AG08395 (cell line): ENCODE measurements around the gene TERT.

ENCODE experiments used
- DNase-seq: peaks from one replicate; pipeline ENCODE4 v3.0.0; 2012; ENCODE audit warnings: mixed read lengths, low spot score

The TERT gene

DNA sequence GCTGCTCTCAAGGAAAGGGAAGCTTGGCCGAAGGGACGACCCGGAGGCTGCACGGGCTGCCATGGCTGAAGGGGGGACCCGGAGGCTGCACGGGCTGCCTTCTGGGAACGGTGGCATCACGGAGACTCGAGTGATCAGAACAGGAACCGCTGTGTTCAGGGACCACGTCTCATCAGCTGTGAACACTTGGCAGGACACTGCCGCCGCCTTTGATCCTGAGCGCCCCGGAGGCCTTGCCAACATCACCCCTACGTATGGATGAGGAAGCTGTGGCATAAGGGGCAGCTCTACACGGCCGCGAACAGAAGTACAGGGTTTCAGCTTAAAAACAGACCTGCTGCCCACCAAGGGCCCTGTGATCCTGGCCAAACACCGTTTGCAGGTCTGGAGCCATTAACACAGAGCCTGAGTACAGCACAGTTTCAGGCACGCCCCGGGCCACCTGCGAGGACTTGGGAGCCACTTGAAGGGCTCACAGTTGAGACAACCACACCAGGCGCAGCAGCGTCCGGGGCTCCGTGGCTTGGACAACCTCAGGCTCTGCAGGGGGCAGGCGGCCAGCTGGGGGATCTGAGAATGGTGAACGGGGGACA, 23.9 kb upstream of the TERT start:
- DNase-seq, result no peak

DNA sequence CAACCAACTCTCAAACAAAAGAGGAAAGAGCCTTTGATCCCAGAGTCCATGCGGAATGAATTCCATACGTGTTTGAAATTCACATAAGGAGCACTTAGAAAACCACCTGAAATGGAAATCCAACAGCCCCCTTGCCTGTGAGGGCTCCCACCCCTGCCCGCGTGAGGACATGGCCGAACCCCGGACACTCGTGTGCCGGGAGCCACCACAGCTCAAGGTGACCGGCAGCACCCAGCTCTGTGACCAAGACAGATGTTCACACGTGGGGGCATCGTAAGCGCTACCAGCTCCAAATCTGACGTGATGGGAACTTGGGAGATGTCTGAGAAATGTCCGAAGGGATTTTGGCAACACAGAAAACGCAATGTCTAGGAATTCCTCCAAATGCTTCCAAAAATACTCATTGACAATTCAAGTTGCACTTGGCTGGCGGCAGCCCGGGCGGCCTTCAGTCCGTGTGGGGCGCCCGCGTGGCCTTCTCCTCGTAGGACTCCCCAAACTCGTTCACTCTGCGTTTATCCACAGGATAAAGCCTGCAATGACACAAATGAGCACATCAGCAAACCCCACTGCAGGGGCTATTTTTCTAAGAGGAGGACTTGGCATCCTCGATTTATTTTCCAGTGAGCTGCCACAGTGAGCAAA, 23.2 kb upstream of the TERT start:
- no peak for DNase-seq

DNA sequence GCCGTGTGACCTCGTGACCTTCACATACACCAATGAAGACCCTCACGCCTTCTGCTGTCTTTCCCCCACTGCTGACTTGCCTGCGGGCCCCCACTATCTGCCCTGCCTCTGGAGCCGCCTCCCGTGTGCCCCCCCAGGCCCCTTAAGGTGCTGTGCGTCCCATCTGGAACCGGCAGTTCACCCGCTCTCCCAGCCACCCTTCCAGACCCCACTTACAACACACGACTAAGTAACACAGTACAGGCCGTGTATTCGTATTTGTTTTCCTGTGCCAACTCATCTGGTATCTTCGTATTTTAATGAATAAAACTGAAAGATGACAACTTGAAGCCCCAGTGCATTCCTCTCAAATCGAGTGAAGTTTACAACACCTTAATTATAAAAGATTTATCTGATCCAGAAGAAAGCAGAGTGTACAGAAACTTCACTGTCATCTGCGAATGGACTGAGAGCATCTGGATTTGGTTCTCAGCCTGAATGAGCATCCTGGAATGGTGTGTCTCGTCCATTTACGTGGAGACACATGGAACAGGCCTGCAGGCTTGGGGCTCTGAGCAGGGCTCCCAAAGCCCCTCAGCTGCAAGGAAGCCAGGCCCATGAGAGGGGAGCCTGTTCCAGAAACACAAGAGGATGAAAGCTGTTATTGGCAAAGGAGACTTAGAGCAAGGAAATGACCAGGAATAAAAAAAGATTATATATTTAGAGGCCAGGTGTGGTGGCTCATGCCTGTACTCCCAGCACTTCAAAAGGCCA, 21.9 kb upstream of the TERT start:
- no peak for DNase-seq

DNA sequence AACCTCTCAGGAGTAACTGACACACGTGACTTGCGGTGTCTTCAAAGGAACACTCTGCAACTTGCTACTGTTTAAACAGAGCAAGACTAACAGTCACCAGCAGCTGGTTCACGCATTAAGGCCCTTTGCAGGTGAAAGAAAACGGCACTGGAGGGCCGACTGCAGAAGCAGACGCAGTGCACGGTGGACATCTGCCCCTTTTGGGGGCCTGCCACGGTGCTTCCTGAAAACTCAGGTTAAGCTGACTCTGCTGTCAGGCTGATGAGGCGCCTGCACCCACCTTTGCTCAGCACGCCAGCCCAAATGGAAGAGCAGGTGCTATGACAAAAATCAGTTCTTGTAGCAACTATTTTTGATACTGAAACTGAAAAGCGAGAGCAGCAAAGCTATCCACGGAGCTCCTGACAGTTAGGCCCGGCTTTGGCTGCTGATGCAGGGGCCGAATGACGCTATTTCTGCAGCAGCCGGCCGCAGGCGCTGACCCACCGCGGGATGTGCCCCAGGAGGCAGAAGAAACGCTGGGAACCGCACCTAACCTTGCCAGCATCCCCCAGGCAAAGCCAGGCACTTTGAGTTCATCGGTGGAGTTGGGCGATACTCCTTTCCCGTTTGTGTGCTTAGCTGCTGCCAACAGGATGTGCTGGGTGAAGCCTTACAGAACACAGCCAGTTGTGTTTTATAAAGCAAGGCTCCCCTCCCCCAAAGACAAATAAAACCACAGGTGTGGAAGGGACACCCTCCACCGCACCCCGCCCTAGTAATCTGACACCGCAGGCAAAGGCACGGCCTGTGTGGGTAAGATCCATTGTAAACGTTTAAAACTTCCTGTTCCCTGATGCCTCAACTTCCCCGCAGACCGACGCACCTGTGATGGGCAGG, 21.1 kb upstream of the TERT start:
- no peak for DNase-seq

DNA sequence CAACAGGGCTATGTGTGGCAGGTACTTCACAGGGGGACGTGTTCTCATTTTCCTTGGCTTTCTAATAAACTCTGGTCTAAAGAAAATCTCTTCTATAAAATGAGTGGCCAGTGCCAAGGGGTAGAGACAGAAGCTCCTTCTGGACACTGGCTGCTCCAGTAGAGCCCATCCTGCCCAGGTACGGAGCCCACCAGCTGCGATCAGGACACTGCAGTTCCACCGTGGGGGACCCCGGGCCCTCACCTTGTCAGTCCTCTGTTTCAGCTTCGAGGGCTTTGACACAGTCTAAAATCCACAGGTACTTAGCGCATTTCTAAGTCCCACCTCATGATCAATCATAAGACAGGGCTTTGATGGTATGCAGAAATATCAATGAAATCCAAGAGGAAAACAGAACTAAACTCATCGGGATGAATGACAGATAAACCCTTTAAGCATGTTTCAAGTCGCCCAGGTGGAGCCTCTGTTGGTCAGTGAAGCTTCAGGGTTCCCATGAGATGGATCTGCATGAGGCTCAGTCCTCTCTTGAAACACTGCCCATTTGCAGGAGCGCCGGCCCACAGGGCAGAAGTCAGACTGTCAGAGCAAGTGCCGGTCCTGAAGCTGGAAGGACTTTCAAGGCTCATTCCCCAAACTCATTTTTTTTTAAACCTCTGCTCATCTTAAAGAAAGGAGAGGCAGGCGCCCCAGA, 20.3 kb upstream of the TERT start:
- no peak for DNase-seq

DNA sequence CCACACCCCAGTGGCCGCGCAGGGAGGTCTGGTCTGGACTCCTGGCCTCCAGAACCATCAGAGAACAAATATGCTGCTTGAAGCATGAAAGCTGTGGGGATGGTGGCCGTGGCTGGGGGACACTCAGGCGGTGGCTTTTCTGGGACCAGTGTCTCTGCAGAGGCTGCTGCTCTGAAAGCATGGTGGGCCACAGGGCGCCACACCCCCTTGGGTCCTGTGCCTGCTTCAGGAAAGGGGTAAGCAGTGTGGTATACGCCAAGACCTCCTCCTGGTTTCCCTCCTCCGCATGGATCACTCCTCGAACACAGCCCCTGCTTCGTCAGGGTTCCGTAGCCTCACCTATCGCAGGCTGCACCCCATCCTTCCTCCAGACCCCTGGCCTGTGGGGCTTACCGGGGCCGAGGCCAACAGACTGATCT, 19.7 kb upstream of the TERT start:
- DNase-seq, result no peak

DNA sequence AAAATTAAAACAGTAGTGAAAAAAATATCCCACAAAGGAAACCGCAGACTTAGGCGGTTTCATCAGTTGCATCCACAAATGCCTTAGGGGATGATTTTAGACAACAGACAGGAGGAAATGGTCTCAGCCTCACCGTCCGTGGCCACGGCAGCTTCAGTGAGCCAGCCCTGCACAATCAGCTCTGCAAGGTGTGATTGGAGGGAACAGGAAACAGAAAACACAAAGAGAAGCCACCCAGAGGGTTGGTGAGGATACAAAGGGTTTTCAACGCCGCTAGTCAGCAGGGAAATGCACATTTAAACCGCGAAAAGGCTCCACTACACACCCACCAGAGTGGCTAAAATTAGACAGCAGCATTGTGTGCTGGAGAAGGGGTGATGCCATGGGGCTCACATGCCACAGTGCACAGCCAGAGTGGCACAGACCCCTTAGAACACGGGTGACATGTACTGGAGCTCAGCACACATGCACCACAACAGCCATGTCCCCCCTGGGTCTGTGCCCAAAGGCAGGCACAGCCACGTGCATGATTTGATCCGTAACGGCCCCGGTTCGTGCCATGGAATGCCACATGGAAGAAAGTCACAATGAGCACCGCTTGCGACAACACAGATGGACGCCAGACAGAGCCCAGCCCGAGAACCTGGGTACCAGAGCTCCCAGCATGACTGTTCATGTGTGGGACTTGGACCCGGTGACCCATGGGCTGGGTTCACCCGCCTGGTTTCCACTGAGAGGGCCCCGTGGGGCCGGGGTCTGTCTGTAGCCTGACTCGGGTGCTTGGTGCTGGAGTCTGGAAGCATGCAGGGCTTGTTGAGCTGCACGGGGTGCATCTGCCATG, 18.3 kb upstream of the TERT start:
- peak; percentile 5 for DNase-seq

DNA sequence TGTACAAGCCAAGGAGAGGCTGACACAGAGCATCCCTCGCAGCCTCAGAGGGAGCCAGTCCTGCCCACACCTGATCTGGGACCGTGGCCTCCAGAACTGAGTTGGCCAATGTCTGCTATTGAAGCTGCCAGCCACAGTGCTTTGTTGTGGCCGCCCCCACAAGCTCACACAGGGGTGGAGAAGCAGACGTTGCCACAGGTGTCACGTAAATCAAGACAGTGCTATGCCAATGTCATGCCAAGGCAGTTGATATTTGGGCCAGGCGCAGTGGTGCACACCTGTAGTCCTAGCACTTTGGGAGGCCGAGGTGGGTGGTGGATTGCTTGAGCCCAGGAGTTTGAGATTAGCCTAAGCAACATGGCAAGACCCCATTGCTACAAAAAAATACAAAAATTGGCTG, 17.3 kb upstream of the TERT start:
- no peak for DNase-seq

DNA sequence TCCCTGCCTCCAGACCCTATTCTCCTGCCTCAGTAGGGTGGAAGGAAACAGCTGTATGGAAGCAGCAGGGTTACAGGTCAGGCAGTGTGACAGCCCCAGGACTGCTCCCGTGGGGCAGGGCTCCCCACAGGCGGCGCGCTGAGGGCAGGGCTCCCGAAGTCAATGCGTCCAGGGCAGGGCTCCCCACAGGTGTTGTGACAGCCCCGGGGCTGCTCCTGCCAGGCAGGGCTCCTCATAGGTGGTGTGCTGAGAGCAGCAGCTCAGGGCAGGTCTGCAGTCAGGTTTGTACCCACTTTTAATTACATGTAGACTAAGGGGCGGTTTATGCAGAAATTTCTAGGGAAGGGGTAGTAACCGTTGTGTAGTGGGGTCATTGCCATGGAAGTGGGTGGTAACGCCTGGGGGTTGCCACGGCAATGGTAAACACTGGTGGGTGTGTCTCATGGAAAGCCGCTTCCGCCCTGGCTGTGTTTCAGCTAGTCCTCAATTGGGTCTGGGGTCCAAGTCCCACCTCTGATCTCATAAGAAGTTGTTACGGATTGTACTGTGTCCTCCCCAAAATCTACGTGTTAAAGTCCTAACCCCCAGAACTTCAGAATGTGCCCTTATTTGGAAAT, 16.7 kb upstream of the TERT start:
- no peak for DNase-seq

DNA sequence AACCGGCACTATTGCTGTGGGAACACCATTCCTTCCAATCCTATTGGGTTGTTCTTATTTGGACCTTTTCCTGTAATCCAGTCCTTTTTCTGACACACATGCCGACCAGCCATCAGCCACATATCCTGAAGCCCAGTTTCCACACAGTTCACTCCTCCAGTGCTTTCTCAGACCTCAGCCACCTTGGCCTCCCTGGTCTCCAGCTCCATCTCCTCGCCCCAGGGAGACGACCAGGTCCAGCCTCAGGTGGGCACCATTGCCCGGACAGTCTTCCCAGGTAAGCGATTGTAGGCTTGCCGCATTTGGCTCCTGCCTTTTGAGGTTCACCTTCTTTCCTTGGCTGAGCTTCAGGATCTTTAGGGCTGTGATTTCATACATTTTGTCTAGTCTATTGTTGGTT, 15.2 kb upstream of the TERT start:
- DNase-seq, result no peak

DNA sequence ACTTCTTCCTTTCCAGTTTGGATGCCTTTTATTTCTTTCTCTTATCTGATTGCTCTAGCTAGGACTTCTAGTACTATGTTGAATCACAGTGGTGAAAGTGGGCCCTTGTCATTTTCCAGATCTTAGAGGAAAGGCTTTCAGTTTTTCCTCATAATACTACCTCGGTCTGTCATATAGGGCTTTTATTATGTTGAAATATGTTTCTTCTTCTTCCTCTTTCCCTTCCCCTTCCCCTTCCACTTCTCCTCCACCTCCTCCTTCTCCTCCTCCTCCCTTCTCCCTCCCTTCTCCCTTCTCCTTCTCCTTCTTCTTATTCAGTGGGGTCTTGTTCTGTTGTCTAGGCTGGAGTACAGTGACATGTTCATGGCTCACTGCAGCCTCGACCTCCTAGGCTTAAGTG, 9.2 kb upstream of the TERT start:
- DNase-seq, result no peak

DNA sequence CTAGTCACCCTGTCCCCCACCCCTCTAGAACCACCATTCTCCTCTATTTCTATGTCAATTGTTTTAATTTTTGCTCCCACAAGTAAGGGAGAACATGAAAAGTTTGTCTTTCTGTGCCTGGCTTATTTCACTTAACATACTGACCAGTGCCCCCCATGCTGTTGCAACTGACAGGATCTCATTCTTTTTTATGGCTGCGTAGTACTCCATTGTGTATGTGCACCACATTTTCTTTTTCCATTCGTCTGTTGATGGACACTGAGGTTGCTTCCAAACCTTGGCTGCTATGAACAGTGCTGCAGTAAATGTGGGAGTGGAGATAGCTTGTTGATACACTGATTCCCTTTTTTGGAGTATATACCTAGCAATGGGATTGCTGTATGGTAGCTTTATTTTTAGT, 7.4 kb upstream of the TERT start:
- DNase-seq, result no peak

DNA sequence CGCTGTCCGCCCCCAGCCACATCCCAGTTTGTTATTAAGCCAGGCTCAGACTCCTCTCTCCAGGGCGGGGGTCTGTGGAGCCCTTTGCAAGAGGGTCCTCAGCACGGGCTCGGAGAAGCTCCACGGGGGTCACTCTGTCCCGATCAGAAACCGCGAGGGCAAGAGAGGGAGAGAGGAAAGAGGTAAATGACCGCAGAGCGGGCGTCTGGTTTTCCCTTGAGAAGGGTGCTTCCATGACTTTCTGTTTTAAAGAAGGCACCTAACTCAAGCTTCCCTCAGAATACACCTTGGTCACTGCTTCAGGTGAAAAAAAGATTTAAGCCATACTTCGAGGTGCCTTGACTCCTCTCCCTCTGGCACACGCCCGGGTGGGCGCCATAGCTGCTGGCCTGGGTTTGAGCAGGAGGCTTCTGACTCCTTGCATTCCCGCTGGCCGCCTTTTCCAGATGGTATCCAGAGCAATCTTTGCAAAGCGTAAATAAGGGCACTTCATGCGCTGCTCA, 5.8 kb upstream of the TERT start:
- no peak for DNase-seq

DNA sequence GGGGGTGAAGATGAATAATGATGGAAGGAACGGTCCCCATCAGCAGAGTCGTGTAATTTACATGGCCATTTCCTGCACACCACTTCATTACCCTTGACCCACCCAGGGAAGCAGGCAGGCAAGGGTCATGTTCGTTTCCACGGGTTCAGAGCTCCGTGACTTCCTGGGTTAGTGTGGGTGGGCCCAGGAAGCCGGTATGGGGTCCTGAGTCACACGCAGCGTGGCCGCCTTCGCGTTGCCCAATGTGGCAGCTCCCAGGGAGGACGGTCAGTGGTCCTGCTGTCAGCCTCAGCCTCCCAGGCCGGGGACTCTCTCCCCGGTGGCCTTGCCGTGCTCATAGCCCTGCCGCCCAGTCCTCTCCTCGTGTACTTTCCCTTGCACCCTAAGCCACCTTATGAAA, 5.1 kb upstream of the TERT start:
- DNase-seq, result no peak

DNA sequence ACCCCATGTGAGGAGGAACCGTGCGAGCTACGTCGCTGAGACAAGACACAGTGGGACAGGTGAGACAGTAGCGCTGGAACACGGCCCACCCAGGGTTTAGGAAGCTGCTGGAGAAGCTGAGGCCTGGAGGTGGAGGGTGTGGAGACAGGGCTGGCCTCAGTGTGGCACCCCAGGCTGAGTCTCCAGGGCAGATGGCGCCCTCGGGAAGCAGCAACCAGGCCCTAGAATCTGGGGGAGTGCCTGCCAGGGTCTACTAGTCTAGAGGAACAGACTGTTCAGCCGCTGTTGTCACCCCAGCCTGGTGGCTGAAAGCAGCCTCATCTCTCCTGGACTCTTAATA, 4.6 kb upstream of the TERT start:
- no peak for DNase-seq

DNA sequence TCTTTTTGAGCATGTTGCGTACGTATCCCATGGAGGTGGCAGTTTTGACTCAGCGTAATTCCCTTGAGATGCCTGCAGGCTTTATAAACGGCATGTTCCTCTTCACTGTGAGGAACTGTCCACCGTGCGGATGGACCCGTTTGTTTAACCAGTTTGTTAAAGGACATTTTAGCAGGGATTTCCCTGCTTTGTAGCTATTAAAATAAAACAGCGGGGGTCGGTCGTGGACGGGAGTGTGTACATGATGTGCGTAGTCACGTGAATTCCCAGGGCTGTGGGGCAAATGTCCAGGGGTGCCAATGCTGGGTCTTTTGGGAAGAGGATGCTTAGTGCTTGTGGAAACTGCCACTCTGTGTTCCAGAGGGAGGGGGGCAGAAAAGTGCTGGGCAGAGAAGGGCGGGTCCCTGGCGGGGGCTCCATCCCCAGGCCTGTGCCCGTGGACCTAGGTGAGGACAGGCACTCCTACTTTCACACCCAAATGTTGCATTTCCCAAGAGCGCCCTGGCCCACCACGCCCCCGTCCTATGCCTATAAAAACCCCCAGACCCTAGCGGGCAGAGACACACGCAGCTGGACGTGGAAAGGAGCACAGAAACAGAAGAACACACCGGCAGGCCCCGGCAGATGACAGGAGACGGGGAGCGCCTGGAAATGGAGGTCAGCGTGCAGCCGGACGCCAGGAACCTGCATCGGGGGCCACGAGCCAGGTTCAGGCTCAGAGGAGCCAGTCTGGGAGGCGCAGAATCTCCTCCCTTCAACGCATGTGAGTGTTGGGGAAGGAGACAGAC, 4.0 kb upstream of the TERT start:
- no peak for DNase-seq

DNA sequence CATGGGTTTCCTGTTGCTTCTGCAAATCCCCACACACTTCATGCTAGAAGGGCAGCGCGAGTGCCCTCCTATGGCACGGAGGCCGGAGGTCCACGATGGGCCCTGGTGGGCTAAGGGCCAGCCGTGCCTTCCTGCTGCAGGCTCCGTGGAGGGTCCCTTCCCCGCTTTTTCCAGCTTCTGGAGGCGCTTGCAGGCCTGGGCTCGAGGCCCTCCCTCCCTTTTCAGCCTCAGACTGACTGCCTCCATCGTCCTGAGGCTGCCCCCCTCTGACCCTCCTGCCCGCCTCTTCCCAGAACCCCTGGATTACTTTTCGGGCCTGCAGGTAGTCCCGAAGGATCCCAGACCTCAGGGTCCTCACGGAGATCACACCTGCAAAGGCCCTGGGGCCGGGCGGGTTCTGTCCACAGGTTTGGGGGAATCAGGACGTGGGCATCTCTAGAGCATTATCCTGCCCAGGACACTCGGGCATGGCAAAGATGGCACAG, 3.2 kb upstream of the TERT start:
- no peak for DNase-seq

DNA sequence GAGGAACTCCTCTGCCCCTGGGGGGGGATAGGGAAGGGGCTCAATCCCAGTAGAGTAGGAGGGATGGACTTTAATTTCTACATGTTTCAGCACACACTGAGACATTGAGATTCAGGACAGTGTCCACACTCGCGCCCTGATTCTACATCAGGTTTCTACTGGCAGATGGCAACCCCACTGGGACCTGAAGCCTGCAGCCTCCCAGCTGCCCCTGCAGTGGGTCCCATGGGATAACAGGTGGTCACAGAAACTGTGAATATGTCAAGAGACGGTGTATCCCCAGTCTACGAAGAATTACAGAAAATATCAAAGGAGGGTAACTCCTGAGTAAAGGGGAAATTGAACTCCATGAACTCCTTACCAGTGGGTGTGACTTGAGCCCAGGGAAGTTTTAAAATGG, 2.4 kb upstream of the TERT start:
- DNase-seq, result no peak

DNA sequence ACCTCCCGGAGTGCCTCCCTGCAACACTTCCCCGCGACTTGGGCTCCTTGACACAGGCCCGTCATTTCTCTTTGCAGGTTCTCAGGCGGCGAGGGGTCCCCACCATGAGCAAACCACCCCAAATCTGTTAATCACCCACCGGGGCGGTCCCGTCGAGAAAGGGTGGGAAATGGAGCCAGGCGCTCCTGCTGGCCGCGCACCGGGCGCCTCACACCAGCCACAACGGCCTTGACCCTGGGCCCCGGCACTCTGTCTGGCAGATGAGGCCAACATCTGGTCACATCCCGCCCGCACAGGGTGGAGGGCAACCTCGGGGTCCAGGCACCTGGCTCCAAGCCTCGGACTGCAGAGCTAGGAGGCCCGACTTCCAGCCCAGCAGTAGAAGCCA, 776 bp upstream of the TERT start:
- no peak for DNase-seq
